ENCODE data around the gene MRPL43.

The MRPL43 gene

DNA sequence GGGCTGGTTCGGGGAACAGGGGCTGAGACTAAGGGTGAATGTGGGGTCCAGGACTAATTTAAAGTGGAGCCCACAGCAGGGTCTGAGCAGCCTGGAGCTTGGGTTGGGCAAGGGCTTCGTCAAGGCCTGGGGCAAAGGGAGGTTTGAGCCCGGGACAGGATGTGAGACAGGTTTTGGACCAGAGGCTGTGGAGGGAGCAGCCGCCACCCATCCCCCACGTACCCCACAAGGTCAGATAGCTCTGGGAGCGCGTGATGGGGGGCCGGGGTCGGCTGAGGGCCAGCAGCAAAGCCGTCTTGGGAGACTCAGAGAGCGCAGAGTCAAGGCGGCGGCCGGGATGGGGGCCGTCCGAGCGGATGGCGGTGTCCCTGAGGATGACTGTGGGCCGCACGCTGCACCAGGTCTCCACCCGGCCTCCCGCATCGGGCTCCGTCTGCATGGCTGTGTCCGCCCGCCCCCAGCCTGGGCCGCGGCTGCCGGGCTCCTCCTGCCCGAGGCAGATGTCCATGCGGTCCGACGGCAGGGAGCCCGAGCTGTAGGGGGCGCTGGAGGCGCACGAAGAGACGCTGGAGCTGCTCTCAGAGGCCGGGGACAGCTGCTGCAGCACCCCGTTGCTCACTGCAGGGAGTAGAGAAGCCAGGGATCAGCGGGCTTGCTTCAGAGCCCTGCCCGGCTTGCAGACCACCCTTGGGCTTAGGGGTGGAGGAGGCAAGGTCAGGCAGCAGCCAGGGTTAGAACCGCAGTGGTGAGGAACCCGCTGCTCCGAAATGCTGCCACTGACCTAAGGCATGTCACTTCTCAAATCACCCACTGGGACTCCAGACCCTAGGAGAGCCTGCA is 31.5 kb upstream of the MRPL43 start:
- Histone ChIP-seq H3K36me3 (ENCODE audit: control insufficient read depth in 2 of 2, insufficient read depth in 2 of 2, low read length in 2 of 2) (no peaks in the 10 kb centered on the region), H3K4me3 (ENCODE audit: low read length in 2 of 2) (no peak overlapping the region), H3K9ac (ENCODE audit: low read depth in 1 of 2, low read length in 2 of 2) (peak overlapping the region in 1 of 2 donors; percentile 14), H3K27ac (ENCODE audit: low read depth in 2 of 2, low read length in 2 of 2) (no peak overlapping the region), H3K4me1 (ENCODE audit: control insufficient read depth in 2 of 2, insufficient read depth in 2 of 2, low read length in 2 of 2) (peaks cover 0 to 4% of the 10 kb centered on the region in 2 donors), H3K27me3 (ENCODE audit: control insufficient read depth in 2 of 2, insufficient read depth in 2 of 2, low read length in 2 of 2) (peaks cover 0 to 2% of the 10 kb centered on the region in 2 donors), H3K9me3 (ENCODE audit: control insufficient read depth in 2 of 2, low read length in 2 of 2) (no peaks in the 10 kb centered on the region)

DNA sequence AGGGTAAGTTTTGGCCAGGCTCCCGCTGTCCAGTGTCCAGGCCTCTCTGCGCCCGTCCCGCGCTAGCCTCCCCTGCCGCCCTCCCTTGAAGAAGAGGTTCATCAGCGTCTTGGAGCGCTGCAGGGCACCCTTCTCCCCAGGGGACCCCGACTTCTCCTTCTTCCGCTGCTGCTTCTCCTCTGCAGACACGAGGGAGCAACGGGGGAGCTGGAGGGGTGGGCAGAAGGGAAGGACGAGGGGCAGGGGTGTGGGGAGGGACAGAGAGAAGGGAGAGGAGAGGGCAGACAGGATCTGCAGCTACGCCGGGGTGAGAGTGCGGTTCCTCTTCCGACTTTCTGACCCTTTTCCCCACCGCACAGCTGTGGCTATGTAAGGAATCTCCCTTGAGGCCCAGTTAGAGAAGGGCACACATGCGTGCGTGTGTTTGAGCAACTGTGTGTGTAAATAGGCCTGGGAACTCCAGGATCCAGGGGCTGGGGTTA is 30.9 kb upstream of the MRPL43 start:
- H3K27me3 ChIP-seq (ENCODE audit: control insufficient read depth in 2 of 2, insufficient read depth in 2 of 2, low read length in 2 of 2) = peaks cover 0 to 2% of the 10 kb centered on the region in 2 donors
- H3K27ac ChIP-seq (ENCODE audit: low read depth in 2 of 2, low read length in 2 of 2) = no peak overlapping the region
- no peaks in the 10 kb centered on the region for H3K9me3 ChIP-seq (ENCODE audit: control insufficient read depth in 2 of 2, low read length in 2 of 2)
- H3K4me1 ChIP-seq (ENCODE audit: control insufficient read depth in 2 of 2, insufficient read depth in 2 of 2, low read length in 2 of 2) = peaks cover 2 to 4% of the 10 kb centered on the region in 2 donors
- no peaks in the 10 kb centered on the region for H3K36me3 ChIP-seq (ENCODE audit: control insufficient read depth in 2 of 2, insufficient read depth in 2 of 2, low read length in 2 of 2)
- peak overlapping the region in 1 of 2 donors; percentile 14 for H3K9ac ChIP-seq (ENCODE audit: low read depth in 1 of 2, low read length in 2 of 2)
- no peak overlapping the region for H3K4me3 ChIP-seq (ENCODE audit: low read length in 2 of 2)

DNA sequence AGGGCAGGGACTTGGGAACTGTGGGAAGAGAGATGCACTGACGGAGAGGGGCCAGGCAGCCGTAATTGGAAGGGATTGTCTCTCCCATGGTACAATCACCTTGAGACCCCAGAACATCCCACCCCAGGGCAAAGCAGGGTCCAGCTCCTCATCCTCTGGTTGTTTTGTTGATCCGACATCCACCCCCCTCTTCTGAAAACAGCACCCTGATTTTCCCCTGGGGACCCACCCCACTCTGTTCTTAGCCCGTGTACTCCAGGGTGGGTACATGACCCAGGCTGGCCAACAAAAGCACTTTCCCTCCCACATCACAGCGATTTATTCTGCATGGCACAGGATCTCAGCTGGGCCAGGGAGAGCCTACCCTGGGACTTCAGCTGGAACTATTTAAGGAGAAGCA is 29.5 kb upstream of the MRPL43 start:
- Histone ChIP-seq H3K27ac (ENCODE audit: low read depth in 2 of 2, low read length in 2 of 2) (no peak overlapping the region), H3K9me3 (ENCODE audit: control insufficient read depth in 2 of 2, low read length in 2 of 2) (no peaks in the 10 kb centered on the region), H3K9ac (ENCODE audit: low read depth in 1 of 2, low read length in 2 of 2) (no peak overlapping the region)

DNA sequence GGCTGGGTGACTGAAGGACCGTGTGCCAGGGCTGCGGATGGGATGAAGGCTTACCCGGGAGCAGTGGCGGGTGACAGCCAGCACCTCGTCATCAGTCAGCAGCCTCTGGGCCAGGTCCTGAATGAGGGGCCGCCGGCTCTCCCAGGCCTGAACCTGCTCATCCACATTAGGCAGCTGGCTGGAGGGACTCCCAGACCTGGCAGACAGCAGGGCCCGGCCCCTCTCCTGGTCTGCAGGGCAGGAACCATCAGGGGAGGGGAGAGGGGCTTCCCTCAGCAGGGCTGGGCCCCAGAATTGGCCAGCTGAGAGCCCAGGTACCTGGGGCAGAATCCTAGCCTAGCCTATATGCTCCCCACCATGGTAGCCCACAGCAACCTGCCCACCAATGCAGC is 28.3 kb upstream of the MRPL43 start:
- H3K4me3 ChIP-seq (ENCODE audit: low read length in 2 of 2) = no peak overlapping the region
- H3K4me1 ChIP-seq (ENCODE audit: control insufficient read depth in 2 of 2, insufficient read depth in 2 of 2, low read length in 2 of 2) = peaks cover 4% of the 10 kb centered on the region in 2 donors
- H3K27me3 ChIP-seq (ENCODE audit: control insufficient read depth in 2 of 2, insufficient read depth in 2 of 2, low read length in 2 of 2) = peaks cover 0 to 2% of the 10 kb centered on the region in 2 donors
- H3K36me3 ChIP-seq (ENCODE audit: control insufficient read depth in 2 of 2, insufficient read depth in 2 of 2, low read length in 2 of 2) = no peaks in the 10 kb centered on the region
- no peak overlapping the region for H3K27ac ChIP-seq (ENCODE audit: low read depth in 2 of 2, low read length in 2 of 2)
- H3K9me3 ChIP-seq (ENCODE audit: control insufficient read depth in 2 of 2, low read length in 2 of 2) = no peaks in the 10 kb centered on the region
- H3K9ac ChIP-seq (ENCODE audit: low read depth in 1 of 2, low read length in 2 of 2) = no peak overlapping the region

More for the DNA sequence above, 29.5 kb upstream of the MRPL43 start:
- Histone ChIP-seq H3K27me3 (ENCODE audit: control insufficient read depth in 2 of 2, insufficient read depth in 2 of 2, low read length in 2 of 2) (peaks cover 0 to 2% of the 10 kb centered on the region in 2 donors), H3K4me1 (ENCODE audit: control insufficient read depth in 2 of 2, insufficient read depth in 2 of 2, low read length in 2 of 2) (peaks cover 4% of the 10 kb centered on the region in 2 donors), H3K36me3 (ENCODE audit: control insufficient read depth in 2 of 2, insufficient read depth in 2 of 2, low read length in 2 of 2) (no peaks in the 10 kb centered on the region), H3K4me3 (ENCODE audit: low read length in 2 of 2) (no peak overlapping the region)

DNA sequence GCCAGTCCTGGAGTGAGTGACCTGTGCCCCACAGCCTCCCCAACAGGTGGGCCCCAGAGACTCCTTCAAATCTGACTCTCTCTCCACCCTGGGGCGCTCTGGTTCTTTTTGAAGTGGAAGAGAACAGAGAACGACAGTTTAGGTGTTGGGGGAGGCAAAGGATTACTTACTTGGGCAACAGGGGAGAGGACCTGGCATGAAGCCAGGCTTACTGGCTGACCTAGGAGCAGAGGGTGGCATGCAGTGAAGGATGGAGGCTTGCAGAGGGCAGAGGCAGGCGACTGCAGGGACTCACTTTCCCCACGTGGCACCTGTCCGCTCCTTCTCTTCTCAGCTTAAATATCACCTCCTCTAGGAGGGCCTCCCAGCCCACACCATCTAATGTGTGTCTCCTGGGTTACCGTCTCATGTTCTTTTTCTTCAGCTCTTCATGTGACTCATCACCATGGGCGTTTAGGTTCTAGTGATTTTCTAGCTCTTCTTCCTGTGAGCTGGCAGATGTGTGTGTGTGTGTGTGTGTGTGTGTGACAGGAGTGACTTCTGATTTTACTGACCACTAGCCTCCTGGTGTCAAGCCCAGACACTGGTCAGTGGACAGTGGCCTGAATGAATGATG is 27.8 kb upstream of the MRPL43 start:
- Histone ChIP-seq H3K9me3 (ENCODE audit: control insufficient read depth in 2 of 2, low read length in 2 of 2) (no peaks in the 10 kb centered on the region), H3K9ac (ENCODE audit: low read depth in 1 of 2, low read length in 2 of 2) (no peak overlapping the region), H3K4me3 (ENCODE audit: low read length in 2 of 2) (no peak overlapping the region), H3K36me3 (ENCODE audit: control insufficient read depth in 2 of 2, insufficient read depth in 2 of 2, low read length in 2 of 2) (no peaks in the 10 kb centered on the region), H3K27ac (ENCODE audit: low read depth in 2 of 2, low read length in 2 of 2) (no peak overlapping the region), H3K4me1 (ENCODE audit: control insufficient read depth in 2 of 2, insufficient read depth in 2 of 2, low read length in 2 of 2) (peaks cover 4% of the 10 kb centered on the region in 2 donors), H3K27me3 (ENCODE audit: control insufficient read depth in 2 of 2, insufficient read depth in 2 of 2, low read length in 2 of 2) (peaks cover 0 to 2% of the 10 kb centered on the region in 2 donors)

DNA sequence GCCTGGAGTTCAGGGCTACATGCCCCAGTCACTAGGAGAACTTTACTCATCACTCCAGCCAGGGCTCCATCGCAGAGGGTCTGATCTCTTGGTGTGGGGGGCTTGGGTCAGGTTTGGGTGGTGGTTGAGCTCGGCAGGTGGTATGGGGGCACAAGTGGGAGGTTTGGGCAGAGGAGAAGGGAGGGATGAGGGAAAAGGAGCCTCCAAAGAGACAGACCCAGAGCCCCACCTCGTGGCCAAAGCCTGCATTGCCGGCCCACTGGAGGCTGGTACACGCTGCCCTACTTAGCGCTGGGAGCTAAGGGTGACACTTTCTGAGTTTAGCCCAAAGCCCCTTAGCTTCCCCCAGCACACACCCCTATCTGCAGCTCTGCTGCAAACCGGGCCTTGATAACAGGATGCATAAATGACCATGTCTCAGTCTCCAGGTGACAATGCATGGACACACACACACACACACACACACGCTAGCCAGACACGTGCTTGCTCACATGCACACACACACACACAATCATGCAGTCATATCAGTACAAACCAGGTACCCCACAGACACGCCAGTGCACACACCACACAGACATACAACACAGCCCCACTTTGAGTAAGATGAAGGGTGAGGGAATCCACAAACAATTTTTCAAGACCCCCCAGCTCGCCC is 27.1 kb upstream of the MRPL43 start:
- Histone ChIP-seq H3K27me3 (ENCODE audit: control insufficient read depth in 2 of 2, insufficient read depth in 2 of 2, low read length in 2 of 2) (peaks cover 0 to 2% of the 10 kb centered on the region in 2 donors), H3K27ac (ENCODE audit: low read depth in 2 of 2, low read length in 2 of 2) (no peak overlapping the region), H3K9me3 (ENCODE audit: control insufficient read depth in 2 of 2, low read length in 2 of 2) (no peaks in the 10 kb centered on the region), H3K4me3 (ENCODE audit: low read length in 2 of 2) (no peak overlapping the region), H3K36me3 (ENCODE audit: control insufficient read depth in 2 of 2, insufficient read depth in 2 of 2, low read length in 2 of 2) (no peaks in the 10 kb centered on the region), H3K4me1 (ENCODE audit: control insufficient read depth in 2 of 2, insufficient read depth in 2 of 2, low read length in 2 of 2) (peaks cover 4% of the 10 kb centered on the region in 2 donors), H3K9ac (ENCODE audit: low read depth in 1 of 2, low read length in 2 of 2) (no peak overlapping the region)

DNA sequence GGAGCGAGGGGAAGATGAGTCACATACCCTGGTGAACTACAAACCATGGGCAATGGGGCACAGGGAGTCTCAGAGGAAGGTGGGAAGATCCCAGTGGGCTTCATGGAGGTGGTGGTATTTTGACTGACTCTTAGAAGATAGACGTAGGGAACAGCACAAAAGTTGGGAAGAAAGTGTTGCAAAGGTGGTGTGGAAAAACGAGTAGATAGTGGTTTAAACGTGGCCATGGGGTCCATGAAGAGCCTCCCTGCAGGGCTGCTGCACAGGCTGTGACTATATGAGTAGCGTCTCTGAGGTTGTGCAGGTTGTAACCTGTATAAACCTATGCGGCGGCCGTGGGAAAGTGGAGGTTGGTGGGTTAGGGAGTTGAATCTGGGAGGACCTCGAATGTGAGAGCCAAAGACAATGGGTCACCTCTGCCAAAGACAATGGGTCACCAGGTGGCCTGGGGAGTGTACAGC is 26.1 kb upstream of the MRPL43 start:
- no peak overlapping the region for H3K27ac ChIP-seq (ENCODE audit: low read depth in 2 of 2, low read length in 2 of 2)
- H3K9ac ChIP-seq (ENCODE audit: low read depth in 1 of 2, low read length in 2 of 2) = no peak overlapping the region
- H3K4me1 ChIP-seq (ENCODE audit: control insufficient read depth in 2 of 2, insufficient read depth in 2 of 2, low read length in 2 of 2) = peaks cover 0 to 4% of the 10 kb centered on the region in 2 donors
- H3K9me3 ChIP-seq (ENCODE audit: control insufficient read depth in 2 of 2, low read length in 2 of 2) = no peaks in the 10 kb centered on the region
- no peaks in the 10 kb centered on the region for H3K36me3 ChIP-seq (ENCODE audit: control insufficient read depth in 2 of 2, insufficient read depth in 2 of 2, low read length in 2 of 2)
- H3K27me3 ChIP-seq (ENCODE audit: control insufficient read depth in 2 of 2, insufficient read depth in 2 of 2, low read length in 2 of 2) = no peaks in the 10 kb centered on the region
- H3K4me3 ChIP-seq (ENCODE audit: low read length in 2 of 2) = peak overlapping the region in 1 of 2 donors; percentile 1

DNA sequence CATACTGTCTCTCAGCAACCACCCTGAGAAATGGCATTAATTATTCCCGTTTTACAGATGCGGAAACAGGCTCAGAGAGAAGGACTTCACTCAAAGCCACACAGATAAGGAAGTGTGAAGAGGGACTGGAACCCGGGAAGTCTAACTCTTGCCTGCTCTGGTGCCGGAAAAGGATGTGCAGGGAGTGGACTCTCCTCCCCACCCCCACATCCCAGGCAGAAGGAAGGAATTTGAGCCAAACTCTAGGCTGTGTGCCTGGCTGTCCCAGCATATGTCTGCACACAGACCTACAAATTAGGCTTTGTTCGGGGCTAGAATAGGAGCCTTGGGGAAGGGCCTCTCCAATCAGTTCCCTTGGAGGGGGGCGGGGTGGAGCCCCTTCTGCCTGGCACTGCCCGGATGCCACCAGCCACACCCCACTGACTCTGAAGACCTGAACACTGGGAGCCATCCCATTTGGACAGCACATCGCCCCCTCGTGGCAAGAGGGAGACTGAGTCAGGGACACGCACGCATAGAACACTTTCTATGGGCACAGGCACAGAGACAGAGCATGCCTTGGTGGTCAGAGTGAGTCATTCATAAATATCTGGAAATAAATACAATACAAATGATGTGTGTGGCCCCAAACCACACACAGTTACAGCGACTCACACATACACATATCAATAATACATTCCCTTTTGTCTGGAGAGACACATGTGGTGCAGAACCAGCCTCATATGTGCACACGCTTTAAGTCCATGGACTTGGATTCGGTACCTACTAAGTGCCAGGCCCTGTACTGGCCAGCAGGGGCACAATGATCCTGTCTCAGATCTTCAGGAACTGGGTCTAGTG is 25.4 kb upstream of the MRPL43 start:
- no peaks in the 10 kb centered on the region for H3K27me3 ChIP-seq (ENCODE audit: control insufficient read depth in 2 of 2, insufficient read depth in 2 of 2, low read length in 2 of 2)
- no peaks in the 10 kb centered on the region for H3K9me3 ChIP-seq (ENCODE audit: control insufficient read depth in 2 of 2, low read length in 2 of 2)
- H3K4me1 ChIP-seq (ENCODE audit: control insufficient read depth in 2 of 2, insufficient read depth in 2 of 2, low read length in 2 of 2) = peaks cover 4% of the 10 kb centered on the region in 2 donors
- H3K9ac ChIP-seq (ENCODE audit: low read depth in 1 of 2, low read length in 2 of 2) = no peak overlapping the region
- H3K4me3 ChIP-seq (ENCODE audit: low read length in 2 of 2) = peak overlapping the region in 1 of 2 donors; percentile 1
- H3K27ac ChIP-seq (ENCODE audit: low read depth in 2 of 2, low read length in 2 of 2) = peak overlapping the region in 1 of 2 donors; percentile 49
- H3K36me3 ChIP-seq (ENCODE audit: control insufficient read depth in 2 of 2, insufficient read depth in 2 of 2, low read length in 2 of 2) = no peaks in the 10 kb centered on the region

DNA sequence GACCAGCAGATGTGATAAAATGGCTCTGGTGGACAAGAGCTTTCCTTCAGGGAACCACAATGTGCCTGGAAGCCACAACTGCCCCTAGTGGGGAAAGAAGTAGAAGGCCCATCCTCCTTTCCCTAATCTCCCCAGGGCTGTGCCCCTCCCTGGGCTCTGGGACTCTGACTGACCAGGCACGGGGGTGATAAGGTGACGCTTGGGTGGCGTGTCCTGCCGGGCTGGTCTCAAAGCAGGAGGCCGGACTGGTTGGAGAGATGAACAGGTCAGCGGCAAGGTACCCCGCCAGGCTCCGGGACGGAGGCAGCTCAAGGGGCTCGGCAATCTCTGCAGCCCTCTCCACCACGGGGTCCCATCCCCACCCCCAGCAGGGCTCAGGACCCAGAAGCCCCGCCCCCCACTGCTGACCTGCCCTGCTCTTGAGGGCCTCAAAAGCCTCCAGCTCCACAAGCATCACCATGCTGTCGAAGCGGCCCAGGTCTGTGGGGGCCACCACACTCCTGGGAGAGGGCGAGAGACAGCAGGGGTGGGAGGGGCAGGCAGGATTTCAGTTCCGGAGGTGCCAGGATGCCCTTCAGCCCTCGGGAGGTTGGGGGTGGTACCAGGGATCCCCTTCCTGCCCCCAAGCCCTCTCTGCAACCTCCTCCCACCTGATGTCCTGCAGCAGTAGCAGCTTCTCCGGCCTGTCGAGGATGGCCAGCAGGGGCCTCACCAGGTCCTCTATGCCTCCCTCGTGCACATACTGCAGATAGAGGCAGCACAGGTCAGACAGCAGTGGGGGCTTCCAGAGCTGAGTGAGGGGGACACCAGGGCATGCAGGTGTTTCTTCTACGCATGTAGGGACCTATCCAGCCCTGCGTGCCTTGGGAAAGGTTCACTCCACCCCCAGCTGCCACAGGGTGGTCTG is 24.5 kb upstream of the MRPL43 start:
- no peaks in the 10 kb centered on the region for H3K9me3 ChIP-seq (ENCODE audit: control insufficient read depth in 2 of 2, low read length in 2 of 2)
- H3K4me1 ChIP-seq (ENCODE audit: control insufficient read depth in 2 of 2, insufficient read depth in 2 of 2, low read length in 2 of 2) = peaks cover 4% of the 10 kb centered on the region in 2 donors
- no peak overlapping the region for H3K4me3 ChIP-seq (ENCODE audit: low read length in 2 of 2)
- H3K36me3 ChIP-seq (ENCODE audit: control insufficient read depth in 2 of 2, insufficient read depth in 2 of 2, low read length in 2 of 2) = no peaks in the 10 kb centered on the region
- no peak overlapping the region for H3K9ac ChIP-seq (ENCODE audit: low read depth in 1 of 2, low read length in 2 of 2)
- no peaks in the 10 kb centered on the region for H3K27me3 ChIP-seq (ENCODE audit: control insufficient read depth in 2 of 2, insufficient read depth in 2 of 2, low read length in 2 of 2)
- H3K27ac ChIP-seq (ENCODE audit: low read depth in 2 of 2, low read length in 2 of 2) = no peak overlapping the region

Data from mucosa of rectum (tissue), 2 donors.